Heart left ventricle (tissue), 13 donors: Measurements from ENCODE around the gene PCBP3.

Experiments
- POLR2A ChIP-seq, 2 donors: fragments of 450-650 bp; IDR thresholded peaks; one replicate each; pipeline ENCODE4 v1.6.1; 2017; ENCODE audit warnings: antibody characterized with exemption in 2 of 2, mild to moderate bottlenecking in 2 of 2, moderate library complexity in 2 of 2
- TF ChIP-seq, protein P1 (sequence below), 12 donors: fragments of 200-600 bp; sonication (generic) in 4 of 12; IDR thresholded peaks; one replicate each; pipeline versions ENCODE4 v1.5.0 to v1.8.0; 2018 to 2022; ENCODE audit warnings: antibody characterized with exemption in 12 of 12, mild to moderate bottlenecking in 5 of 12
- donor health status: ischemic (EF 13 %, LVEDD 7.1; RV severe dilation, severe dysfunction).
- donor health status: DM: no; HTN: yes; CAD: no.
- donor health status: DM: no; HTN: no; CAD: no.
- donor health status: ischemic (EF 25% LVEDD 6.9; RV normal size, moderate dysfunction).
- donor health status: ischemic (EF 25% LVEDD 5.7; RV mildly dilated, moderate dysfunction).
- donor health status: ischemic (EF 35%, LVEDD 5.7; RV mildly dilated, moderate dysfunction).
- donor health status: nonischemic (EF 11% LVEDD 7.7; RV severe dilation, severe dysfunction).
- donor health status: DM: yes; HTN: yes; CAD: no.
- donor health status: PGD.
- donor health status: ischemic (EF 29% LVEDD 5.4; RV normal size, mild dysfunction).
- donor health status: nonischemic (EF 23%, LVEDD 6.1; RV moderate dilation, normal function).

- TF ChIP-seq, protein P1, sequence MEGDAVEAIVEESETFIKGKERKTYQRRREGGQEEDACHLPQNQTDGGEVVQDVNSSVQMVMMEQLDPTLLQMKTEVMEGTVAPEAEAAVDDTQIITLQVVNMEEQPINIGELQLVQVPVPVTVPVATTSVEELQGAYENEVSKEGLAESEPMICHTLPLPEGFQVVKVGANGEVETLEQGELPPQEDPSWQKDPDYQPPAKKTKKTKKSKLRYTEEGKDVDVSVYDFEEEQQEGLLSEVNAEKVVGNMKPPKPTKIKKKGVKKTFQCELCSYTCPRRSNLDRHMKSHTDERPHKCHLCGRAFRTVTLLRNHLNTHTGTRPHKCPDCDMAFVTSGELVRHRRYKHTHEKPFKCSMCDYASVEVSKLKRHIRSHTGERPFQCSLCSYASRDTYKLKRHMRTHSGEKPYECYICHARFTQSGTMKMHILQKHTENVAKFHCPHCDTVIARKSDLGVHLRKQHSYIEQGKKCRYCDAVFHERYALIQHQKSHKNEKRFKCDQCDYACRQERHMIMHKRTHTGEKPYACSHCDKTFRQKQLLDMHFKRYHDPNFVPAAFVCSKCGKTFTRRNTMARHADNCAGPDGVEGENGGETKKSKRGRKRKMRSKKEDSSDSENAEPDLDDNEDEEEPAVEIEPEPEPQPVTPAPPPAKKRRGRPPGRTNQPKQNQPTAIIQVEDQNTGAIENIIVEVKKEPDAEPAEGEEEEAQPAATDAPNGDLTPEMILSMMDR (IDR thresholded peaks at IDR 0.05): no peak
- TF ChIP-seq POLR2A (IDR thresholded peaks at IDR 0.05): no peak
Measured at GRCh38 chr21:45769294-45769693, 125.8 kb downstream of the PCBP3 start.
